Activated CD4-positive, alpha-beta T cell treated with anti-CD3 and anti-CD28 coated beads, Interleukin-2, amount 50 U/mL, for 16 hours (primary cell): ENCODE data around the gene OXCT1.
"Not testable (repeated sequence)": the region's sequence is repeated elsewhere in the genome, so short reads cannot be mapped to it uniquely, and the experiment has no call there.

Source experiments
- DNase-seq: peaks from one replicate; pipeline ENCODE4 v3.0.0-alpha.2; 2020

The OXCT1 gene

GRCh38 chr5:41770799-41771198 lies 99.4 kb downstream of the OXCT1 start:
- no peak for DNase-seq

- no peak for DNase-seq
Observed at GRCh38 chr5:41768692-41769091, 101.5 kb downstream of the OXCT1 start.

- DNase-seq, result no peak
Observed at GRCh38 chr5:41764650-41765049, 105.6 kb downstream of the OXCT1 start.

- DNase-seq, result no peak
Observed at GRCh38 chr5:41763574-41763973, 106.7 kb downstream of the OXCT1 start.

GRCh38 chr5:41763081-41763480 lies 107.1 kb downstream of the OXCT1 start:
- no peak for DNase-seq

GRCh38 chr5:41762426-41762825 lies 107.8 kb downstream of the OXCT1 start:
- no peak for DNase-seq

- DNase-seq, result no peak
Observed at GRCh38 chr5:41761663-41762062, 108.6 kb downstream of the OXCT1 start.

- DNase-seq, result no peak
Observed at GRCh38 chr5:41755705-41756104, 114.5 kb downstream of the OXCT1 start.

GRCh38 chr5:41754857-41755256 lies 115.4 kb downstream of the OXCT1 start:
- no peak for DNase-seq

GRCh38 chr5:41751867-41752266 lies 118.4 kb downstream of the OXCT1 start:
- DNase-seq, result no peak

GRCh38 chr5:41748631-41749030 lies 121.6 kb downstream of the OXCT1 start:
- DNase-seq, result peak; percentile 78

GRCh38 chr5:41747708-41748107 lies 122.5 kb downstream of the OXCT1 start:
- DNase-seq, result no peak

- no peak for DNase-seq
Observed at GRCh38 chr5:41747301-41747700, 122.9 kb downstream of the OXCT1 start.

GRCh38 chr5:41742608-41743007 lies 127.6 kb downstream of the OXCT1 start:
- not testable (repeated sequence) for DNase-seq

- no peak for DNase-seq
Observed at GRCh38 chr5:41738710-41739354, 131.4 kb downstream of the OXCT1 start.

GRCh38 chr5:41736641-41737040 lies 133.6 kb downstream of the OXCT1 start:
- DNase-seq, result no peak

GRCh38 chr5:41735213-41735612 lies 135.0 kb downstream of the OXCT1 start:
- peak; percentile 16 for DNase-seq

- not testable (repeated sequence) for DNase-seq
Observed at GRCh38 chr5:41729381-41729780, 140.8 kb downstream of the OXCT1 start.

GRCh38 chr5:41728281-41728680 lies 141.9 kb downstream of the OXCT1 start:
- DNase-seq, result no peak

- DNase-seq, result no peak
Observed at GRCh38 chr5:41722359-41722950, 147.8 kb downstream of the OXCT1 start.

GRCh38 chr5:41721516-41721915 lies 148.7 kb downstream of the OXCT1 start:
- no peak for DNase-seq

GRCh38 chr5:41716382-41716781 lies 153.8 kb downstream of the OXCT1 start:
- no peak for DNase-seq

GRCh38 chr5:41714446-41714845 lies 155.8 kb downstream of the OXCT1 start:
- not testable (repeated sequence) for DNase-seq

- DNase-seq, result no peak
Observed at GRCh38 chr5:41708604-41708940, 161.7 kb downstream of the OXCT1 start.
